HepG2 (cell line): Measurements from ENCODE around the gene KRTAP1-5. TPM values are rescaled to one million over a fixed set of nuclear protein-coding genes. Genes with fewer than 3 reads are reported as not detected.

Experiments used
- ATAC-seq: fragments of 200-7000 bp; cut with Tn5 transposase; 3 replicates; pipeline ENCODE4 v1.9.1; 2020; ENCODE audit warnings: mild to moderate bottlenecking, moderate library complexity
- BruUV-seq: library from RNA; stranded (reverse); fragments of 400-500 nt; replicated peaks from 2 replicates; lab custom pipeline; 2021; lab: Mats Ljungman, UMichigan
- CTCF ChIA-PET: fragments of 300-600 bp; formaldehyde crosslinking; extraction: SDS; loops from one replicate; lab custom pipeline; 2021; ENCODE audit warnings: low total read pairs, inconsistent platforms, low intra/inter-chr PET ratio; lab: Yijun Ruan, JAX
- POLR2A ChIA-PET: fragments of 350-600 bp; sonication (Branson Sonifier 250); formaldehyde crosslinking; loops from one replicate; lab custom pipeline; 2020; ENCODE audit warnings: antibody characterized with exemption, inconsistent platforms; lab: Yijun Ruan, JAX
- DNase-seq: peaks from one replicate; pipeline ENCODE4 v3.0.0-alpha.2; 2015; ENCODE audit warnings: low spot score
- FAIRE-seq: peaks from 3 replicates; lab custom pipeline; 2011; peaks lifted over from hg19 to GRCh38; lab: Jason Lieb, UNC
- H2AFZ ChIP-seq: one replicate; pipeline ENCODE4 v1.6.1; 2011; ENCODE audit warnings: low read length, inconsistent platforms
- H3K27ac ChIP-seq: fragments of 300-600 bp; 3 replicates; pipeline ENCODE4 v1.8.0; 2011; ENCODE audit warnings: mixed run types, mild to moderate bottlenecking, mixed read lengths, low read length, inconsistent platforms; ENCODE audit not compliant: insufficient read depth; ENCODE audit errors: extremely low read length
- H3K27me3 ChIP-seq, 2 experiments: fragments of 200-600 bp in 1 of 2; 2 replicates in 1 of 2; 3 replicates in 1 of 2; pipeline versions ENCODE4 v1.6.0 to v1.8.0; 2011; ENCODE audit warnings: low read length in 2 of 2, mild to moderate bottlenecking in 2 of 2, moderate library complexity in 2 of 2, inconsistent platforms in 1 of 2; ENCODE audit not compliant: insufficient read depth in 2 of 2, control insufficient read depth in 1 of 2
- H3K36me3 ChIP-seq, 2 experiments: fragments of 200-600 bp in 1 of 2; replicated peaks in 1 of 2; 2 replicates in 1 of 2; 3 replicates in 1 of 2; pipeline versions ENCODE4 v1.5.1 to v1.8.0; 2011; ENCODE audit warnings: low read length in 2 of 2, inconsistent platforms in 1 of 2; ENCODE audit not compliant: insufficient read depth in 2 of 2, control insufficient read depth in 1 of 2
- H3K4me1 ChIP-seq: 2 replicates; pipeline ENCODE4 v1.5.1; 2012; ENCODE audit warnings: low read length, inconsistent platforms; ENCODE audit not compliant: insufficient read depth
- H3K4me2 ChIP-seq: 2 replicates; pipeline ENCODE4 v1.6.0; 2011; ENCODE audit warnings: low read depth, low read length, inconsistent platforms
- H3K4me3 ChIP-seq, 3 experiments: fragments of 200-600 bp in 1 of 3; sonication (generic), shearing (Covaris generic) in 1 of 3; replicated peaks in 1 of 3; 2 replicates each; pipeline ENCODE4 v1.5.1; 2011 to 2016; ENCODE audit warnings: low read length in 3 of 3, inconsistent platforms in 2 of 3, low read depth in 2 of 3, mild to moderate bottlenecking in 2 of 3, control low read depth in 1 of 3, mixed read lengths in 1 of 3; ENCODE audit not compliant: insufficient read depth in 1 of 3
- H3K79me2 ChIP-seq: one replicate; pipeline ENCODE4 v1.6.1; 2011; ENCODE audit warnings: low read length, inconsistent platforms; ENCODE audit not compliant: insufficient read depth
- H3K9ac ChIP-seq: 2 replicates; pipeline ENCODE4 v1.6.0; 2011; ENCODE audit warnings: mild to moderate bottlenecking, low read depth, low read length, inconsistent platforms; ENCODE audit not compliant: insufficient read depth
- H3K9me3 ChIP-seq: 2 replicates; pipeline ENCODE4 v1.5.1; 2012; ENCODE audit warnings: mild to moderate bottlenecking, low read length
- H4K20me1 ChIP-seq: 2 replicates; pipeline ENCODE4 v1.6.0; 2011; ENCODE audit warnings: inconsistent platforms, mild to moderate bottlenecking, low read length, moderate library complexity; ENCODE audit not compliant: insufficient read depth
- AGO1 ChIP-seq: fragments of 200-400 bp; formaldehyde crosslinking; IDR thresholded peaks from 2 replicates; pipeline ENCODE4 v1.6.1; 2017; ENCODE audit warnings: mild to moderate bottlenecking, low read depth, low read length, moderate library complexity; ENCODE audit not compliant: poor library complexity, severe bottlenecking
- ARNT2 ChIP-seq: sonication (generic); formaldehyde crosslinking; IDR thresholded peaks from 2 replicates; pipeline ENCODE4 v1.8.0; 2022; ENCODE audit warnings: mild to moderate bottlenecking, low read depth, missing genetic modification reagents, moderate library complexity
- EEA1 ChIP-seq: sonication (generic); formaldehyde crosslinking; IDR thresholded peaks from 2 replicates; pipeline ENCODE4 v1.5.1; 2020; ENCODE audit warnings: mild to moderate bottlenecking, missing genetic modification reagents, borderline replicate concordance
- MYNN ChIP-seq: sonication (generic); formaldehyde crosslinking; IDR thresholded peaks from 2 replicates; pipeline ENCODE4 v1.4.0; 2020; ENCODE audit warnings: mild to moderate bottlenecking, low read depth, missing genetic modification reagents
- NFIC ChIP-seq: IDR thresholded peaks from 2 replicates; pipeline ENCODE4 v1.6.1; 2012; ENCODE audit warnings: mild to moderate bottlenecking, low read length, inconsistent platforms
- NKX3-1 ChIP-seq: sonication (generic); formaldehyde crosslinking; IDR thresholded peaks from 2 replicates; pipeline ENCODE4 v1.5.0; 2020; ENCODE audit warnings: missing genetic modification reagents
- SOX13 ChIP-seq, 3 experiments: fragments of 450-650 bp in 1 of 3; sonication (generic) in 1 of 3; formaldehyde crosslinking in 1 of 3; IDR thresholded peaks in 2 of 3; conservative IDR thresholded peaks in 1 of 3; 2 replicates each; pipeline versions ENCODE4 v1.5.0 to v1.6.1; 2016 to 2020; ENCODE audit warnings: antibody characterized with exemption in 1 of 3, mild to moderate bottlenecking in 1 of 3, missing compliant biosample characterization in 1 of 3, missing genetic modification reagents in 1 of 3, moderate library complexity in 1 of 3
- ZFAT ChIP-seq: sonication (generic); formaldehyde crosslinking; conservative IDR thresholded peaks from 2 replicates; pipeline ENCODE4 v1.8.1; 2023; ENCODE audit warnings: missing genetic modification reagents, inconsistent platforms
- ZNF33B ChIP-seq: sonication (generic); formaldehyde crosslinking; IDR thresholded peaks from 2 replicates; pipeline ENCODE4 v1.5.1; 2020; ENCODE audit warnings: mild to moderate bottlenecking, missing genetic modification reagents
- ZNF441 ChIP-seq: sonication (generic); formaldehyde crosslinking; IDR thresholded peaks from 2 replicates; pipeline ENCODE4 v1.7.0; 2021; ENCODE audit warnings: missing genetic modification reagents, borderline replicate concordance
- ZNF567 ChIP-seq: sonication (generic); formaldehyde crosslinking; IDR thresholded peaks from 2 replicates; pipeline ENCODE4 v1.8.1; 2023; ENCODE audit warnings: mild to moderate bottlenecking, missing genetic modification reagents, borderline replicate concordance
- WGBS: methylation state at CpG from one replicate; pipeline ENCODE4 v1.1.6; 2017; ENCODE audit warnings: low lambda C conversion rate; 5-methylcytosine and 5-hydroxymethylcytosine counted together
- in situ Hi-C: cut with HindIII; loops from 2 replicates; pipeline ENCODE4 v1.10.0; 2017; ENCODE audit warnings: low pct_unique_long_range_greater_than_20kb; ENCODE audit not compliant: extremely low pct_ligation_motif_present
- intact Hi-C: fragments of 100-400 bp; cut with micrococcal nuclease; formaldehyde crosslinking; loops from one replicate; pipeline ENCODE4 v1.10.0; 2022; ENCODE audit not compliant: unreplicated experiment
- polyA plus RNA-seq, 8 experiments: library from polyadenylated mRNA; depleted of rRNA in 3 of 8; stranded (reverse) in 7 of 8; unstranded in 1 of 8; fragments of >200 nt; fragmentation: Illumina TruSeq in 4 of 8; extraction: Trizol in 4 of 8; gene quantifications; 2 replicates each; pipeline versions ENCODE4 v1.2.1 to v1.2.3, GENCODE V29; 2011 to 2016; ENCODE audit warnings: low read depth in 4 of 8, missing spikeins in 1 of 8, mixed read lengths in 1 of 8; ENCODE audit not compliant: insufficient read depth in 1 of 8
- total RNA-seq, 5 experiments: library from RNA; depleted of rRNA; stranded (reverse); fragments of >200 nt; fragmentation: Illumina TruSeq; extraction: Trizol; gene quantifications; 2 replicates each; pipeline ENCODE4 v1.2.3, GENCODE V29; 2016; ENCODE audit warnings: low read depth in 1 of 5
- TF ChIP-seq, protein P1 (sequence below): sonication (generic); formaldehyde crosslinking; IDR thresholded peaks from 2 replicates; pipeline ENCODE4 v1.4.0; 2020; ENCODE audit warnings: missing genetic modification reagents
- TF ChIP-seq, protein P2 (sequence below): sonication (generic); formaldehyde crosslinking; IDR thresholded peaks from 2 replicates; pipeline ENCODE4 v1.4.0; 2020; ENCODE audit warnings: missing genetic modification reagents
- TF ChIP-seq, protein P3 (sequence below): sonication (generic); formaldehyde crosslinking; IDR thresholded peaks from 2 replicates; pipeline ENCODE4 v1.5.0; 2020; ENCODE audit warnings: missing genetic modification reagents
- TF ChIP-seq, protein P4 (sequence below): sonication (generic); formaldehyde crosslinking; IDR thresholded peaks from 2 replicates; pipeline ENCODE4 v1.5.1; 2020; ENCODE audit warnings: missing genetic modification reagents, mild to moderate bottlenecking, borderline replicate concordance
- TF ChIP-seq, protein P5 (sequence below): sonication (generic); formaldehyde crosslinking; IDR thresholded peaks from 2 replicates; pipeline ENCODE4 v1.4.0; 2020; ENCODE audit warnings: mild to moderate bottlenecking, missing genetic modification reagents, borderline replicate concordance

The KRTAP1-5 gene
- total and polyA plus RNA-seq, 2 of the 13 experiments (the other 11 are each of a cell fraction or from before 2014, with no cell fraction given), result 0.09 TPM; not detected in 1

DNA sequence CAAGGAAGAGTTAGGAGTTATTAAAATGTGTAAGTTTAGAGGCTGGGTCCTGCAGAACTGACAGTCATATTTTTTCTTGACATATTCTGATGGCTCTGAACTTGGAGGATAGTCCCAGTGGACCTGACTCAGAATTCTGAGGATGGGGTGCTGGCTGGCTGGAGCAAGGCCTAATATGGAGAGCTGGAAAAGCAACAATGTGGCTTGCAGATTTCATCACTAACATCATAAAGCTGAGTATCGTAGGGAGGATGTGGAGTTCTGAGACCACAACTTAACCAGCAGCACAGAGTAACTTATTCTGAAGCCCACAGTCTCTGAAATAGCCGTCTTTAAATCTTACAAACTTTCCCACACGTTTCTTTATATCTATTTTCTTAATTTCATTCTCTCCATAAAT, 2.3 kb downstream of the KRTAP1-5 start:
- no peaks in the 10 kb centered on the region for H3K36me3 ChIP-seq
- 45% methylated on average over 3 of the region's 3 CpGs for WGBS
- H3K79me2 ChIP-seq, result no peaks in the 10 kb centered on the region
- H3K9me3 ChIP-seq, result no peaks in the 10 kb centered on the region; the same call in 1 of the 2 replicates
- no peak overlapping the region for H3K9ac ChIP-seq
- no peaks in the 10 kb centered on the region for H4K20me1 ChIP-seq
- H3K27ac ChIP-seq, result no peak overlapping the region
- in situ Hi-C loops (no loop called here), intact Hi-C loops (no loop called here)
- H3K27me3 ChIP-seq, result no peaks in the 10 kb centered on the region; a peak in 1 of 5 replicates
- no peak overlapping the region for H3K4me3 ChIP-seq
- DNase-seq, result no peak
- no peak overlapping the region for H2AFZ ChIP-seq
- CTCF ChIA-PET, result no interaction called here
- no TSS peak for BruUV-seq
- no peak for ATAC-seq
- no peak overlapping the region for H3K4me2 ChIP-seq
- POLR2A ChIA-PET, result no interaction called here
- FAIRE-seq, result no peak
- peaks cover 8% of the 10 kb centered on the region; the same call in 1 of the 2 replicates for H3K4me1 ChIP-seq
- no peak for TF ChIP-seq NKX3-1 (CRISPR knock-in tag)
- no peak for TF ChIP-seq EEA1 (CRISPR knock-in tag)
- TF ChIP-seq, protein P1, sequence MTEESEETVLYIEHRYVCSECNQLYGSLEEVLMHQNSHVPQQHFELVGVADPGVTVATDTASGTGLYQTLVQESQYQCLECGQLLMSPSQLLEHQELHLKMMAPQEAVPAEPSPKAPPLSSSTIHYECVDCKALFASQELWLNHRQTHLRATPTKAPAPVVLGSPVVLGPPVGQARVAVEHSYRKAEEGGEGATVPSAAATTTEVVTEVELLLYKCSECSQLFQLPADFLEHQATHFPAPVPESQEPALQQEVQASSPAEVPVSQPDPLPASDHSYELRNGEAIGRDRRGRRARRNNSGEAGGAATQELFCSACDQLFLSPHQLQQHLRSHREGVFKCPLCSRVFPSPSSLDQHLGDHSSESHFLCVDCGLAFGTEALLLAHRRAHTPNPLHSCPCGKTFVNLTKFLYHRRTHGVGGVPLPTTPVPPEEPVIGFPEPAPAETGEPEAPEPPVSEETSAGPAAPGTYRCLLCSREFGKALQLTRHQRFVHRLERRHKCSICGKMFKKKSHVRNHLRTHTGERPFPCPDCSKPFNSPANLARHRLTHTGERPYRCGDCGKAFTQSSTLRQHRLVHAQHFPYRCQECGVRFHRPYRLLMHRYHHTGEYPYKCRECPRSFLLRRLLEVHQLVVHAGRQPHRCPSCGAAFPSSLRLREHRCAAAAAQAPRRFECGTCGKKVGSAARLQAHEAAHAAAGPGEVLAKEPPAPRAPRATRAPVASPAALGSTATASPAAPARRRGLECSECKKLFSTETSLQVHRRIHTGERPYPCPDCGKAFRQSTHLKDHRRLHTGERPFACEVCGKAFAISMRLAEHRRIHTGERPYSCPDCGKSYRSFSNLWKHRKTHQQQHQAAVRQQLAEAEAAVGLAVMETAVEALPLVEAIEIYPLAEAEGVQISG, result no peak
- no peak for TF ChIP-seq ARNT2 (CRISPR knock-in tag)
- TF ChIP-seq ZNF567 (CRISPR knock-in tag), result no peak
- no peak for TF ChIP-seq NFIC
- TF ChIP-seq ZNF441, result no peak
- TF ChIP-seq ZNF33B (CRISPR knock-in tag), result no peak
- TF ChIP-seq, protein P2, sequence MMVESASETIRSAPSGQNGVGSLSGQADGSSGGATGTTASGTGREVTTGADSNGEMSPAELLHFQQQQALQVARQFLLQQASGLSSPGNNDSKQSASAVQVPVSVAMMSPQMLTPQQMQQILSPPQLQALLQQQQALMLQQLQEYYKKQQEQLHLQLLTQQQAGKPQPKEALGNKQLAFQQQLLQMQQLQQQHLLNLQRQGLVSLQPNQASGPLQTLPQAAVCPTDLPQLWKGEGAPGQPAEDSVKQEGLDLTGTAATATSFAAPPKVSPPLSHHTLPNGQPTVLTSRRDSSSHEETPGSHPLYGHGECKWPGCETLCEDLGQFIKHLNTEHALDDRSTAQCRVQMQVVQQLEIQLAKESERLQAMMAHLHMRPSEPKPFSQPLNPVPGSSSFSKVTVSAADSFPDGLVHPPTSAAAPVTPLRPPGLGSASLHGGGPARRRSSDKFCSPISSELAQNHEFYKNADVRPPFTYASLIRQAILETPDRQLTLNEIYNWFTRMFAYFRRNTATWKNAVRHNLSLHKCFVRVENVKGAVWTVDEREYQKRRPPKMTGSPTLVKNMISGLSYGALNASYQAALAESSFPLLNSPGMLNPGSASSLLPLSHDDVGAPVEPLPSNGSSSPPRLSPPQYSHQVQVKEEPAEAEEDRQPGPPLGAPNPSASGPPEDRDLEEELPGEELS (CRISPR knock-in tag), result no peak
- TF ChIP-seq MYNN, result no peak
- no peak for TF ChIP-seq SOX13 (IDR thresholded peaks at IDR 0.05)
- no peak for TF ChIP-seq SOX13 (CRISPR knock-in tag; conservative IDR thresholded peaks at IDR 0.05 in 1 of 2, IDR thresholded peaks at IDR 0.05 in 1 of 2)
- TF ChIP-seq, protein P3, sequence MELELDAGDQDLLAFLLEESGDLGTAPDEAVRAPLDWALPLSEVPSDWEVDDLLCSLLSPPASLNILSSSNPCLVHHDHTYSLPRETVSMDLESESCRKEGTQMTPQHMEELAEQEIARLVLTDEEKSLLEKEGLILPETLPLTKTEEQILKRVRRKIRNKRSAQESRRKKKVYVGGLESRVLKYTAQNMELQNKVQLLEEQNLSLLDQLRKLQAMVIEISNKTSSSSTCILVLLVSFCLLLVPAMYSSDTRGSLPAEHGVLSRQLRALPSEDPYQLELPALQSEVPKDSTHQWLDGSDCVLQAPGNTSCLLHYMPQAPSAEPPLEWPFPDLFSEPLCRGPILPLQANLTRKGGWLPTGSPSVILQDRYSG (CRISPR knock-in tag), result no peak
- TF ChIP-seq, protein P4, sequence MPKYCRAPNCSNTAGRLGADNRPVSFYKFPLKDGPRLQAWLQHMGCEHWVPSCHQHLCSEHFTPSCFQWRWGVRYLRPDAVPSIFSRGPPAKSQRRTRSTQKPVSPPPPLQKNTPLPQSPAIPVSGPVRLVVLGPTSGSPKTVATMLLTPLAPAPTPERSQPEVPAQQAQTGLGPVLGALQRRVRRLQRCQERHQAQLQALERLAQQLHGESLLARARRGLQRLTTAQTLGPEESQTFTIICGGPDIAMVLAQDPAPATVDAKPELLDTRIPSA (CRISPR knock-in tag), result no peak
- no peak for TF ChIP-seq ZFAT
- no peak for TF ChIP-seq AGO1
- TF ChIP-seq, protein P5, sequence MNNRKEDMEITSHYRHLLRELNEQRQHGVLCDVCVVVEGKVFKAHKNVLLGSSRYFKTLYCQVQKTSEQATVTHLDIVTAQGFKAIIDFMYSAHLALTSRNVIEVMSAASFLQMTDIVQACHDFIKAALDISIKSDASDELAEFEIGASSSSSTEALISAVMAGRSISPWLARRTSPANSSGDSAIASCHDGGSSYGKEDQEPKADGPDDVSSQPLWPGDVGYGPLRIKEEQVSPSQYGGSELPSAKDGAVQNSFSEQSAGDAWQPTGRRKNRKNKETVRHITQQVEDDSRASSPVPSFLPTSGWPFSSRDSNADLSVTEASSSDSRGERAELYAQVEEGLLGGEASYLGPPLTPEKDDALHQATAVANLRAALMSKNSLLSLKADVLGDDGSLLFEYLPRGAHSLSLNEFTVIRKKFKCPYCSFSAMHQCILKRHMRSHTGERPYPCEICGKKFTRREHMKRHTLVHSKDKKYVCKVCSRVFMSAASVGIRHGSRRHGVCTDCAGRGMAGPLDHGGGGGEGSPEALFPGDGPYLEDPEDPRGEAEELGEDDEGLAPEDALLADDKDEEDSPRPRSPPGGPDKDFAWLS (CRISPR knock-in tag), result no peak
